Stimulated activated CD4-positive, alpha-beta T cell treated with anti-CD3 and anti-CD28 coated beads, Interleukin-2, amount 100 ng/mL, for 24 hours (primary cell): ENCODE results near the gene KRTAP1-1.
"Not testable (repeated sequence)": the region's sequence is repeated elsewhere in the genome, so short reads cannot be mapped to it uniquely, and the experiment has no call there.

ENCODE experiments used
- DNase-seq, 2 donors: peaks; one replicate each; pipeline ENCODE4 v3.0.0-alpha.2; 2020

KRTAP1-1 gene

GRCh38 chr17:41009936-41010335 lies 31.3 kb downstream of the KRTAP1-1 start:
- DNase-seq, result no peak

- no peak for DNase-seq
These were observed 31.9 kb downstream of the KRTAP1-1 start for GRCh38 chr17:41009301-41009760.

- no peak for DNase-seq
These were observed 32.4 kb downstream of the KRTAP1-1 start, which contains the start of gene KRTAP3-1 for GRCh38 chr17:41008811-41009210. Gene KRTAP3-1, minus strand, starts transcription at chr17:41009128. Its CDS starts 54 bp downstream, at chr17:41009074.

GRCh38 chr17:41004397-41004796 lies 36.9 kb downstream of the KRTAP1-1 start:
- DNase-seq, result no peak

- no peak for DNase-seq
These were observed 37.3 kb downstream of the KRTAP1-1 start for GRCh38 chr17:41003926-41004325.

- no peak for DNase-seq
These were observed 38.4 kb downstream of the KRTAP1-1 start for GRCh38 chr17:41002814-41003213.

GRCh38 chr17:41001795-41002194 lies 39.5 kb downstream of the KRTAP1-1 start:
- no peak for DNase-seq

GRCh38 chr17:40999563-40999962 lies 41.7 kb downstream of the KRTAP1-1 start, which contains the start of gene KRTAP3-2:
Gene KRTAP3-2, minus strand, starts transcription at chr17:40999906. Its CDS starts 53 bp downstream, at chr17:40999853.
- DNase-seq, result not testable (repeated sequence)

- DNase-seq, result no peak
These were observed 43.9 kb downstream of the KRTAP1-1 start for GRCh38 chr17:40997361-40997760.

- DNase-seq, result no peak
These were observed 44.4 kb downstream of the KRTAP1-1 start for GRCh38 chr17:40996829-40997228.

- no peak for DNase-seq
These were observed 46.1 kb downstream of the KRTAP1-1 start for GRCh38 chr17:40995116-40995515.

GRCh38 chr17:40993839-40994238 lies 47.4 kb downstream of the KRTAP1-1 start, which contains the start of gene KRTAP3-3:
Gene KRTAP3-3, minus strand, starts transcription at chr17:40994164. Its CDS starts 67 bp downstream, at chr17:40994097.
- no peak for DNase-seq

- no peak for DNase-seq
These were observed 48.2 kb downstream of the KRTAP1-1 start for GRCh38 chr17:40993084-40993483.

GRCh38 chr17:40992666-40993065 lies 48.6 kb downstream of the KRTAP1-1 start:
- no peak for DNase-seq
